ENCODE results near the gene SLC12A8. TPM values are rescaled to one million over a fixed set of nuclear protein-coding genes. Genes with fewer than 3 reads are reported as not detected.

Gene SLC12A8
- total and polyA plus RNA-seq, 10 of the 15 experiments (the other 5 are each of a cell fraction or from before 2014, with no cell fraction given), result 2.5 to 71.6 (median 50.1) TPM

GRCh38 chr3:125194849-125195601 is 17.5 kb downstream of the SLC12A8 start:
- intact Hi-C loops (cut with micrococcal nuclease; ENCODE audit: unreplicated experiment), result no loop called here
- no peak overlapping the region for H3K4me3 ChIP-seq
- peaks cover 45% of the 10 kb centered on the region for H3K4me1 ChIP-seq (ENCODE audit: control insufficient read depth, insufficient read depth, low read length)
- ChIA-PET SMC1A (ENCODE audit: uncharacterized antibody, unreplicated experiment) (interaction anchor here (0.6 to 2.1 kb wide), 8 partner anchors 11 to 262 kb away, joined by 3 to 6 read pairs (median 3); no protein-coding TSS in a partner anchor), CTCF (interaction anchor here (0.5 to 1.1 kb wide), 5 partner anchors 11 to 67 kb away, joined by 3 read pairs; no protein-coding TSS in a partner anchor), POLR2A (no interaction called here), RAD21 (ENCODE audit: unreplicated experiment) (interaction anchor here (0.7 to 1.2 kb wide), 3 partner anchors 48 to 262 kb away, joined by 3 read pairs; no protein-coding TSS in a partner anchor)
- H3K27ac ChIP-seq (ENCODE audit: control insufficient read depth, insufficient read depth), result peak overlapping the region; percentile 35
- no peaks in the 10 kb centered on the region for H3K27me3 ChIP-seq (replicated peaks in 1 of 2; ENCODE audit: control insufficient read depth in 2 of 2, insufficient read depth in 2 of 2, low read length in 1 of 2)
- ATAC-seq (peak; percentile 29; the same call in 2 of the 3 replicates), FAIRE-seq (peak; percentile 7), DNase-seq (ENCODE audit: low read depth, low spot score) (no peak)
- H4K20me1 ChIP-seq (ENCODE audit: control insufficient read depth, insufficient read depth), result no peaks in the 10 kb centered on the region
- 39% methylated on average over 5 of the region's 5 CpGs for WGBS (ENCODE audit: insufficient coverage, insufficient replicate concordance, low lambda C conversion rate, missing lambda C conversion rate)
- no peak overlapping the region for H3K9ac ChIP-seq (ENCODE audit: control insufficient read depth, insufficient read depth, low read length)
- H2AFZ ChIP-seq (ENCODE audit: control insufficient read depth, low read depth, low read length), result peak overlapping the region; percentile 41
- H3K79me2 ChIP-seq (ENCODE audit: control insufficient read depth, insufficient read depth, low read length), result no peaks in the 10 kb centered on the region
- in situ Hi-C loops (cut with MboI), result no loop called here
- BruUV-seq (replicated peaks), result no TSS peak
- H3K9me3 ChIP-seq (replicated peaks; ENCODE audit: control insufficient read depth, insufficient read depth, low read length), result no peaks in the 10 kb centered on the region
- peak overlapping the region; percentile 12; the same call in 1 of the 2 replicates for H3K4me2 ChIP-seq (ENCODE audit: control insufficient read depth, insufficient read depth)
- H3K36me3 ChIP-seq (ENCODE audit: control insufficient read depth in 2 of 2, insufficient read depth in 2 of 2, low read length in 1 of 2), result no peaks in the 10 kb centered on the region
- TF ChIP-seq IKZF2 (IDR thresholded peaks at IDR 0.05) (peak in 1 of 2 experiments; percentile 36; a peak in 2 of 4 replicates), CUX1 (IDR thresholded peaks at IDR 0.05; ENCODE audit: insufficient replicate concordance, low read depth, low read length) (no peak), RELA (IDR thresholded peaks at IDR 0.05; ENCODE audit: borderline replicate concordance, partially characterized antibody) (no peak), E2F8 (IDR thresholded peaks at IDR 0.05; ENCODE audit: low read depth, partially characterized antibody) (no peak), KAT2A (conservative IDR thresholded peaks at IDR 0.05; ENCODE audit: control insufficient read depth, low read depth, low read length) (no peak), RUNX3 (IDR thresholded peaks at IDR 0.05; ENCODE audit: low read length) (peak; percentile 86), USF2 (IDR thresholded peaks at IDR 0.05; ENCODE audit: borderline replicate concordance, low read depth, low read length) (no peak), ATF3 (IDR thresholded peaks at IDR 0.05; ENCODE audit: borderline replicate concordance, extremely low read depth, low read depth, low read length) (no peak), RBBP5 (conservative IDR thresholded peaks at IDR 0.05) (no peak), SMAD5 (IDR thresholded peaks at IDR 0.05; ENCODE audit: low read depth) (no peak), MAX (IDR thresholded peaks at IDR 0.05; ENCODE audit: low read depth, low read length) (no peak), ZNF274 (IDR thresholded peaks at IDR 0.05; ENCODE audit: insufficient read depth, insufficient read length) (no peak), CBFB (IDR thresholded peaks at IDR 0.05; ENCODE audit: low read depth) (peak; percentile 41; the same call in 1 of the 2 replicates)
